HG03196 (cell line): ENCODE measurements around the gene WDR7.
A peak's percentile ranks its signal among the peaks of the same experiment; 100 is the strongest.

Experiments
- ATAC-seq: cut with Tn5 transposase; IDR thresholded peaks from one replicate; pipeline ENCODE4 v1.9.1; 2021; ENCODE audit not compliant: unreplicated experiment

The WDR7 gene

GRCh38 chr18:56650944-56651770 is at the start of gene WDR7:
Gene WDR7, plus strand, starts transcription at chr18:56651359. Its CDS starts 21,157 bp downstream, at chr18:56672516.
- peak; percentile 98 for ATAC-seq

- ATAC-seq = no peak
Measured at GRCh38 chr18:56606618-56607017, 44.5 kb upstream of the WDR7 start.

GRCh38 chr18:56615738-56616520 is 35.2 kb upstream of the WDR7 start:
- no peak for ATAC-seq

- no peak for ATAC-seq
Measured at GRCh38 chr18:56627991-56628390, 23.2 kb upstream of the WDR7 start.

GRCh38 chr18:56632070-56633022 is 18.8 kb upstream of the WDR7 start:
- ATAC-seq = no peak

GRCh38 chr18:56635007-56635406 is 16.2 kb upstream of the WDR7 start:
- ATAC-seq = no peak

- no peak for ATAC-seq
Measured at GRCh38 chr18:56637176-56637575, 14.0 kb upstream of the WDR7 start.

GRCh38 chr18:56637711-56638231 is 13.4 kb upstream of the WDR7 start:
- peak; percentile 11 for ATAC-seq

GRCh38 chr18:56638232-56639103 is 12.7 kb upstream of the WDR7 start, which contains the start of gene TXNL1:
Gene TXNL1, minus strand, starts transcription at chr18:56638592. Its CDS starts 152 bp downstream, at chr18:56638440.
- peak; percentile 96 for ATAC-seq

GRCh38 chr18:56639104-56639381 is 12.1 kb upstream of the WDR7 start:
- no peak for ATAC-seq

- no peak for ATAC-seq
Measured at GRCh38 chr18:56639571-56639970, 11.6 kb upstream of the WDR7 start.

GRCh38 chr18:56641714-56642337 is 9.3 kb upstream of the WDR7 start:
- no peak for ATAC-seq

- ATAC-seq = no peak
Measured at GRCh38 chr18:56643381-56643780, 7.8 kb upstream of the WDR7 start.

GRCh38 chr18:56645415-56646016 is 5.6 kb upstream of the WDR7 start:
- ATAC-seq = no peak

- ATAC-seq = no peak
Measured at GRCh38 chr18:56647071-56647470, 4.1 kb upstream of the WDR7 start.

- no peak for ATAC-seq
Measured at GRCh38 chr18:56647951-56648893, 2.9 kb upstream of the WDR7 start.

- no peak for ATAC-seq
Measured at GRCh38 chr18:56649996-56650395, 1.2 kb upstream of the WDR7 start.

GRCh38 chr18:56651771-56652092 is 573 bp downstream of the WDR7 start:
- no peak for ATAC-seq
